ENCODE data around the gene MGME1.
"Not testable (repeated sequence)": the region's sequence is repeated elsewhere in the genome, so short reads cannot be mapped to it uniquely, and the experiment has no call there.

The MGME1 gene

DNA sequence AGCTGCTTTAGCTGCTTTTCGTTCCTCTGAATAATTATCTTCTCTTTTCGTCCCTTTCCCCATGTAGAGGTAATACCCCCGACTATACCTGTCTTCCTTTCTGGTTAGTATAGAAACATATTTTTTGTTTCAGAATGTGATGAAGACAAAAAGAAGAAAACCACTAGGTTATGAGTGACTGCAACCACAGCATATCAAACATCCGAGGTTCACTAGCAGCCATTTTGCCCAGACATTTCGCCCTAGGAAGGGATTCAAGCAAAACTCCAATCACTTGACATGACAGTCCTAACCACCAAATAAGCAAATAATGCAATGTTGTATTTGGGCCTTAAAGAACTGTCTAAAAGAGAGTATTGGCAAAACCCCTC, 9.6 kb upstream of the MGME1 start:
- no peak for DNase-seq (ENCODE audit: low read depth, low spot score)

DNA sequence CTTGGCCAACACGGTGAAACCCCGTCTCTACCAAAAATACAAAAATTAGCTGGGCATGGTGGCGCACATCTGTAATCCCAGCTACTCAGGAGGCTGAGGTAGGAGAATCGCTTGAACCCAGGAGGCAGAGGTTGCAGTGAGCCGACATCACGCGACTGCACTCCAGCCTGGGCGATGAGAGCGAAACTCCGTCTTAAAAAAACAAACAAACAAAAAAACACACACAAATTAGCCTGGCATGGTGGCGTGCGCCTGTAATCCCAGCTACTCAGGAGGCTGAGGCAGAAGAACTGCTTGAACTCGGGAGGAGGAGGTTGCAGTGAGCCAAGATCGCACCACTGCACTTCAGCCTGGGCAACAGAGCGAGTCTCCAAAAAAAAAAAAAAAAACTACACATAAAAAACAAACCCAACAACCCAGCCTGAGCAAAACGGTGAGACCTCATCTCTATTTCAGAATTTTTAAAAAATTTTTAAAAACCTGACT, 8.4 kb upstream of the MGME1 start:
- DNase-seq (ENCODE audit: low read depth, low spot score), result not testable (repeated sequence)

DNA sequence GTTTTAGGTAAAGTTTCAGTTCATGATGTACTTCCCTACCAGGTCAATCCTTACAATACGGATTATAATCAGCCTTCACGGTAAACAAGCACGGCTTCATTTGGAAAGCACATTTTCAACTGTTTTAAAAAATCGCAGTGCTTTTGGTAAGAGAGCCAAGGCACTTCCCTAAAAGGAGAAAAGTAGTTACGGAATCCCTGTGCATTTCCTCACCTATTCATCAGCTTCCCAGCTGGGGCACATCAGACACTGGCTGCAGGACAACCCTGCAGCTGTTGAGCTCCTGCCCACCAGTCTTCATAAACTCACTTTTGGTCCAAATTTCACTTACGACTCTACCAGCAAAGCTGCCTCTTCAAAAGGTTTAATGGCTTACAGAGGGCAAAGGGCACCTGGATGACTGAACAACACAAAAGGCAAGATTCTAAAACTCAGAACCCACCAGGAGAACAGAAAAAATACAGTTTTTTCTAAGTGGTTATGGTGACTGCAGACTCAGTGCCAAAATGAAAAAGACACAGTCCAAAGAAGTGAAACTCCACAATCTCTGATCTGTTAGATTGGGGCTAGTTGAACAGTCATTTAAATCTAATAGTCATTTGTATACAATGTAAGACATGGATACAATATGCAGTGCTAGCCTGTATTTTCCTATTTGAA, 7.8 kb upstream of the MGME1 start:
- peak; percentile 49 for DNase-seq (ENCODE audit: low read depth, low spot score)

- DNase-seq (ENCODE audit: low read depth, low spot score), result peak; percentile 9
Observed at GRCh38 chr20:17961587-17961940, 7.3 kb upstream of the MGME1 start.

GRCh38 chr20:17963114-17963897, 5.5 kb upstream of the MGME1 start:
- DNase-seq (ENCODE audit: low read depth, low spot score), result no peak

DNA sequence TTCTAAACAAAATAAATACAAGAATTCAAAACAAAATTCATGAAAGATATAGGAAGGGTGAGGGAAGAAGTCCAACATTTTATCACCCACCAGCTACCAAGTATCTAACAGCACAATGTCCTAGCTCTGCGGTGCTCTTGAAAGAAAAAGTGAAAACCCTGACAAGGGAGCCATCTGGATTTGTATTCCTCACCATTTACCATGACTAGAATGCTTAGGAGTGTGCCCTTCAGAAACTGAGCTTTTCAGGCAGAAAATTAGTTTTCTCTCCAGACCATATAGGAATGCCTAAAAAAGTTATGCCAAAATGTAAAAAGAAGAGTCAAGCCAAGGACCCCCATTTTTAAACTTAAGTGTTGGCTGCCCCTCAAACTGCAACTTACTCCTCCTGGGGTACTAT, 4.7 kb upstream of the MGME1 start:
- no peak for DNase-seq (ENCODE audit: low read depth, low spot score)

DNA sequence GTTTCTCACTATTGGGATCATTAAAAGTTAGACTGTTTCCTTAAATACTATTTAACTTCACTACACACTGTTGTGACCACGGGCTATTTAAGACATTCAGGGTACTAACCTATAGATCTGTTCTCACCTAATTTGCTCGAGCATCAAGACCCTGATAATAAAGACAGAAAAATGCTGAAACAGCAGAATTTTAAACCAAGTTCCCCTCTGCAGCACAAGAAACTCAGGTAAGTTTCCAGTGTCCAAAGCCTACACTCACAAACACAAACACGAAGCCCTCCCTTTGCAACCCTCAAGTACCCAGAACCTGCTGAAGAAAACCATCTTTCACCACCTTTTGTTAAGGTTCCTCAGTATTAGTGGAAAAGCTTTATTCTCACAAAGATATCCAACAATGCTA, 4.2 kb upstream of the MGME1 start:
- DNase-seq (ENCODE audit: low read depth, low spot score), result no peak

DNA sequence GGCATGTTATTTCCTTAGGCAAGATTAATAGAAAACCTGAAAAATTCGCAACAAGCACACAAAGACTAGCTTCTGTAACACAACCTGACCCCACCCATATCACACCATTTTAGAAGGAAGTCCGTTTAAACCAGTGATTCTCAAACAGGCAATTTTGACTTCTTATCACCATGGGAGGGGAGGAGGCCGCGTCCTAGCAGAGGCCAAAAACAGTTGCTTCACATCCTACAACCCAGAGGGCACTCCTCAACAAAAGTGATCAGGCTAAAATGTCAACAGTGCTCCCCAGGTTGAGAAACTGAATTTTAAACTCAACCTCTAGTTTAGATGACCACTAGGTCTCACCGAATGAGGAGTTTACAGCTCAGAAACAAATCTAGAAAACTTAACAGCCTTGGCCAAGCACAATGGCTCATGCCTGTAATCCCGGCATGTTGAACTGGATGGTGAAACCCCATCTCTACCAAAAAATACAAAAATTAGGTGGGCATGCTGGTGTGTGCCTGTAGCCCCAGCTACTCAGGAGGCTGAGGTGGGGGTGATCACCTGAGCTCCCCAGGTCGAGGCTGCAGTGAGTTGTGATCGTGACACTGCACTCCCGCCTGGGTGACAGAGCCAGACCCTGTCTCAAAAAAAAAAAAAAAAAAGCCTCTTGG, 3.6 kb upstream of the MGME1 start:
- DNase-seq (ENCODE audit: low read depth, low spot score), result no peak

DNA sequence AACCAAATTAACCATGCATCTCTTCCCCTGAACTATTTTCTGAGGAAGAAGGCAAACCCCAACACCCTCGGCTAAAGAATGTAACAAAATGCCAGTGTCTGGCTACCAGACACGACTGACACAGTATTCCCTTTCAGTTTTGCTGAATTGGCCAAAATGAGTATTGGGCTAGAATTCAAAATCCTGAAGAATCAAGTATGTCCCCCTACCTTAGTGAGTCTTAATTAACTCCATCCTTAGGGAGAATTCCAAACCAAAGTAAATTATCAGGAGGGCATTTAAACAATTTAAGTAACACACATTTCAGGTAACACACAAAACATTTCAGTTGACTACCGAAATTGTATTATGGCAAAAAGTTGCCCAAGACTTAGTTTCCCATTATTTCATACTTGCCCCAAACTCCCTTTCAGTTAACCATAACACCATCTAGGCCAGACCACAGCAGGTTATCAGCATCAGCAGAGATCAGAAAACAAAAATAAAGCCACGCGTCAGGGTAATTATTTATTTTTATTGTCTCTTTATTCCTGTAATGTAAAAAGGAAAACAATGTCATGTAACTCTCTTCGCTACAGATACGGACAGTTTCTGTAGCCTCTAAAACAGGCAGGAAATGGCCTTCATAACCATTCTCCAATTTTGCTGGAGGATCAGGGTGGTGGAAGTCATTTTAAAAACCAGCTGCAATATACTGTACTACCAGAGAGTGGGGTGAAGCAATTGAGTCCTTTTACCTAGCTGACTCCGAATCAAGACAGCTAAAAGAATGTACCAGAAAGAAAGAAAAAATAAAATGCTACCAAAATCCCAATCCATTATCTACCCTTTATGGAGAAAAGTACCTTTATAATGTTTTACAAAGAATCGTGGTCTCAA, 2.1 kb upstream of the MGME1 start:
- DNase-seq (ENCODE audit: low read depth, low spot score), result peak; percentile 56

GRCh38 chr20:17967521-17968365, 1.1 kb upstream of the MGME1 start:
- peak; percentile 31 for DNase-seq (ENCODE audit: low read depth, low spot score)

DNA sequence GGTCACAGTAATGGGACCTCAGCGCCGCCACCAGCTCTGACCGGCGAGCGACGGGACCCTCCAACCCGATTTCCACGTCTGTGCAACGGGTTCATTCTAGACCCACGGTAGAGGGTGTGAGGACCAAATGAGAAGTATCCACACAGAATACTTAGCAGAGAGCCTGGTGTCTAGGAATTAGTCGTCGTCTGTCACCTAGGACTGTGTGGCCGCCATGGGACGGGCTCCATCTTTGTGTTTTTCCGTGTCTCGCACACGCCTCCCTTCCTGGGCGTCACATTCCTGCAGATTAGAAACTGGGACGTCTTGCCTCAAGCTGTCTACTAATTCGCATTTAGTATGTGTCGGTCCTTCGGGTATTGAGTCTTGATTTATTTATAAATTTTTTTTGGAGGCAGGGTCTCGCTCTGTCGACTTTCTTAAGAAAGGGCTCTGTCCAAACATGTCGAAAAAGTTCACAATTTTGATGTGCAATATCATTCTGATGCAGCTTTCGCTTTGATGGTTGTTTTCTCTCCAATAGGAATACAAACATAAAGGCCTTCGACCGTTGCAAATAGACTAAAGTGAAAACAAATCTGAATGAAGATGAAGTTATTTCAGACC, 563 bp downstream of the MGME1 start:
- peak; percentile 56 for DNase-seq (ENCODE audit: low read depth, low spot score)

- DNase-seq (ENCODE audit: low read depth, low spot score), result peak; percentile 54
Observed at GRCh38 chr20:17969884-17970409, 1.1 kb downstream of the MGME1 start.

DNA sequence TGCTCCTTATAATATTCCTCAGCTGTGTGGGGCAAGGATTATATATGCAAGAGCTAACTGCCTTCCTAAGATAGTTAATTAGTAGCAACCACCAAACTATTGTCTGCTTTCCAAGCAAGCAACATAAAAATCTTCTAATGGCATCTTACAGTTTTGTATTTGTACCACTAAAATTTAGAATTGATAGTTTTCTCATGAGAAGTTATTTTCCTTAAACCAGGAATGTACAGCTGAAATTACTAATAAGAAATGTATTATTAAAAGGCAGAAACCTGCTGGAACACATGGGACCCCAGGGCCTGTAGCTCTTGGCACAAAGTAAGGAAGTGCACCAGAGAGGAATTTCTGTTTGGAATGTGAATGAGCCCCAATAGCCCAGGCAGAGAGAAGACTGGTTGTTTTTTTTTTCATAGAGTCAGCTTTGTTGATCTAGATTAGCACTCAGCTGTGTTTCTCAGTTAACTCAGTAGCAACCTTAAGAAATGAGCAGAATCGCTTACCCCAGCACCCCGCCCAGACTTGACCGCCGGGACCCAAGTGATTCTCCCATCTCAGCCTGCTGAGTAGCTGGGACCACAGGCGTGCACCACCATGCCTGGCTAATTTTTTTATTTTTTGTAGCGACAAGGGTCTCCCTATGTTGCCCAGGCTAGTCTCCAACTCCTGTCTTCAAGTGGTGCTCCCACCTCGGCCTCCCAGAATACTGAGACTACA, 2.6 kb downstream of the MGME1 start:
- DNase-seq (ENCODE audit: low read depth, low spot score), result peak; percentile 85

DNA sequence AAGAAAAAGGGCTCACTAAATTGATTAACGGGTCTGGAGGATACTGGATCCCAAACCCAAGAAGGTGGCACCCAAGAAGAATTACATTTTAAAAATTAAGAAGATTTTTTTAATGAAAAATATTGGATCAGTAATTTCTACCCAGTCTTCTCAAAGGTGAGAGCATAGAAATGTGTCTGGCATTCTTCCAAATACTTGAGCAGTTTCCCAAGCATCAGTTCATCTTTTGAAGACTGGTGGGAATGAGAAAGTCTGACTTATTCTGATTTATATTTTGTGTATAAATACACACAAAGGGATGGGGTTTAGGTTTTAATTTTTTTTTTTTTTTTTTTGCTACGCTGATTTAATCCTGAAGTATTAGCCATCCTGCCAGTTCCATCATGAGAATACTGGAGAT, 3.3 kb downstream of the MGME1 start:
- peak; percentile 49 for DNase-seq (ENCODE audit: low read depth, low spot score)

- DNase-seq (ENCODE audit: low read depth, low spot score), result no peak
Observed at GRCh38 chr20:17976305-17976704, 7.5 kb downstream of the MGME1 start.

DNA sequence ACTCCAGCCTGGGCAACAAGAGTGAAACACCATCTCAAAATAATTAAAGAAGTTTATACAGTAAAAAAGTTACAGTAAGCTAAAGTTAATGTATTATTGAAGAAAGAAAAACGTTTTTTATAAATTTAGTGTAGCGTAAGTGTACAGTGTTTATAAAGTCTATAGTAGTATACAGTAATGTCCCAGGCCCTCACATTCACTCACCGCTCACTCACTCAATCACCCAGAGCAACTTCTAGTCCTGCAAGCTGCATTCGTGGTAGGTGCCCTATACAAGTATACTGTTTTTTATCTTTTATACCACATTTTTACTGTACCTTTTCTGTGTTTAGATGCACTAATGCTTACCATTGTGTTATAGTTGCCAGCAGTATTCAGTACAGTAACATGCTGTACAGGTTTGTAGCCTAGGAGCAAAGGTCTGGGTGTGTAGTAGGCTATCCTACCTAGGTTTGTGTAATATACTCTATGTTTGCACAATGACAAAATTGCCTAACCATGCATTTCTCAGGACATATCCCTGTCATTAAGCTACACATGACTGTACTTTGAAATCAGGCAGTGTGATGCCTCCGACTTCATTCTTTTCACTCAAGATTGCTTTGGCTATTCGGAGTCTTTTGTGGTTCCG, 16.7 kb downstream of the MGME1 start:
- DNase-seq (ENCODE audit: low read depth, low spot score), result no peak

DNA sequence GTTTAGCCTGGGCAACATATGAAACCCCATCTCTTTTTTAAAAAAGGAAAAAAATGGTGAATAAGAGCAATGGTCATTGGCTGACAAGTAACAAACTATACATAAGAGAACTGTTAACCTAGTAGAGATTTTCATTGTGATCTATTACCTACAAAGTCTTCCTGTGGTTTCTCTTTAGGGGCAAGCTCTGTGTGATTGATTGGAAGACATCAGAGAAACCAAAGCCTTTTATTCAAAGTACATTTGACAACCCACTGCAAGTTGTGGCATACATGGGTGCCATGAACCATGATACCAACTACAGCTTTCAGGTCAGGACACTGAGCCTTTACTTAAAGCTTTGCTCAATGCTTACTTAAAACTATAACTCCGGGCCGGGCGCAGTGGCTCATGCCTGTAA, 19.2 kb downstream of the MGME1 start:
- DNase-seq (ENCODE audit: low read depth, low spot score), result no peak

- DNase-seq (ENCODE audit: low read depth, low spot score), result no peak
Observed at GRCh38 chr20:17990278-17990972, 21.6 kb downstream of the MGME1 start.

Measured in astrocyte of the hippocampus (primary cell).